Liver (tissue), 9 donors: ENCODE results near the gene FYB1. TPM values are rescaled to one million over a fixed set of nuclear protein-coding genes. Genes with fewer than 3 reads are reported as not detected.

Experiments
- DNase-seq: peaks from one replicate; pipeline ENCODE4 v3.0.0-alpha.2; 2017; ENCODE audit warnings: low spot score
- H3K27ac ChIP-seq, 2 donors: one replicate each; pipeline ENCODE4 v1.7.0; 2013; ENCODE audit warnings: inconsistent platforms in 2 of 2, low read length in 2 of 2, control low read depth in 1 of 2, low read depth in 1 of 2, mild to moderate bottlenecking in 1 of 2
- H3K27me3 ChIP-seq, 4 donors: one replicate each; pipeline versions ENCODE4 v1.6.1 to v1.7.0; 2013; ENCODE audit warnings: low read length in 3 of 4, inconsistent platforms in 1 of 4, mild to moderate bottlenecking in 1 of 4, moderate library complexity in 1 of 4; ENCODE audit not compliant: control insufficient read depth in 4 of 4, insufficient read depth in 4 of 4
- H3K36me3 ChIP-seq, 4 donors: one replicate each; pipeline versions ENCODE4 v1.6.1 to v1.7.0; 2013; ENCODE audit warnings: low read length in 3 of 4, mild to moderate bottlenecking in 3 of 4, low read depth in 1 of 4, moderate library complexity in 1 of 4; ENCODE audit not compliant: control insufficient read depth in 4 of 4, insufficient read depth in 3 of 4
- H3K4me1 ChIP-seq, 4 donors: one replicate each; pipeline versions ENCODE4 v1.6.1 to v1.7.0; 2013; ENCODE audit warnings: low read length in 3 of 4, mild to moderate bottlenecking in 3 of 4, moderate library complexity in 1 of 4; ENCODE audit not compliant: control insufficient read depth in 4 of 4, insufficient read depth in 4 of 4
- H3K4me3 ChIP-seq, 3 donors: one replicate each; pipeline versions ENCODE4 v1.6.1 to v1.7.0; 2013; ENCODE audit warnings: low read length in 3 of 3, control low read depth in 1 of 3, low read depth in 1 of 3, mild to moderate bottlenecking in 1 of 3
- H3K9ac ChIP-seq, 2 donors: one replicate each; pipeline ENCODE4 v1.7.0; 2013; ENCODE audit warnings: low read length in 2 of 2, mild to moderate bottlenecking in 2 of 2, moderate library complexity in 2 of 2, control low read depth in 1 of 2, low read depth in 1 of 2
- H3K9me3 ChIP-seq, 4 donors: one replicate each; pipeline versions ENCODE4 v1.6.1 to v1.7.0; 2013; ENCODE audit warnings: low read length in 3 of 4; ENCODE audit not compliant: control insufficient read depth in 4 of 4
- ATF3 ChIP-seq: IDR thresholded peaks from 2 replicates; pipeline ENCODE4 v1.6.1; 2016; ENCODE audit warnings: antibody characterized with exemption
- CTCF ChIP-seq: fragments of 150-350 bp; IDR thresholded peaks from 2 replicates; pipeline ENCODE4 v1.5.1; 2017; ENCODE audit warnings: improper control_type of control experiment, low read depth, low read length; ENCODE audit not compliant: missing input control
- EGR1 ChIP-seq, 2 donors: IDR thresholded peaks; 2 replicates each; pipeline ENCODE4 v1.6.1; 2016 to 2018; ENCODE audit warnings: antibody characterized with exemption in 2 of 2, low read depth in 2 of 2
- FOXA1 ChIP-seq: IDR thresholded peaks from 2 replicates; pipeline ENCODE4 v1.6.1; 2016; ENCODE audit warnings: antibody characterized with exemption
- FOXA2 ChIP-seq: IDR thresholded peaks from 2 replicates; pipeline ENCODE4 v1.6.1; 2016; ENCODE audit warnings: antibody characterized with exemption
- GABPA ChIP-seq, 2 donors: IDR thresholded peaks in 1 of 2; conservative IDR thresholded peaks in 1 of 2; 2 replicates each; pipeline ENCODE4 v1.6.1; 2016; ENCODE audit warnings: antibody characterized with exemption in 2 of 2, mild to moderate bottlenecking in 1 of 2, moderate library complexity in 1 of 2
- HNF4A ChIP-seq, 2 donors: conservative IDR thresholded peaks; 2 replicates each; pipeline ENCODE4 v1.6.1; 2016; ENCODE audit warnings: antibody characterized with exemption in 2 of 2, mild to moderate bottlenecking in 2 of 2
- HNF4G ChIP-seq: IDR thresholded peaks from 2 replicates; pipeline ENCODE4 v1.6.1; 2016; ENCODE audit warnings: antibody characterized with exemption
- JUND ChIP-seq, 2 donors: IDR thresholded peaks; 2 replicates each; pipeline ENCODE4 v1.6.1; 2016; ENCODE audit warnings: antibody characterized with exemption in 2 of 2
- MAX ChIP-seq: IDR thresholded peaks from 2 replicates; pipeline ENCODE4 v1.6.1; 2016; ENCODE audit warnings: antibody characterized with exemption
- NR2F2 ChIP-seq: IDR thresholded peaks from 2 replicates; pipeline ENCODE4 v1.6.1; 2016; ENCODE audit warnings: antibody characterized with exemption
- RAD21 ChIP-seq, 2 donors: IDR thresholded peaks; 2 replicates each; pipeline ENCODE4 v1.6.1; 2016; ENCODE audit warnings: antibody characterized with exemption in 2 of 2, mild to moderate bottlenecking in 2 of 2
- REST ChIP-seq: IDR thresholded peaks from 2 replicates; pipeline ENCODE4 v1.6.1; 2016; ENCODE audit warnings: antibody characterized with exemption, mild to moderate bottlenecking
- RXRA ChIP-seq, 2 donors: IDR thresholded peaks; 2 replicates each; pipeline ENCODE4 v1.6.1; 2017 to 2018; ENCODE audit warnings: antibody characterized with exemption in 2 of 2, mild to moderate bottlenecking in 1 of 2
- SP1 ChIP-seq: IDR thresholded peaks from 2 replicates; pipeline ENCODE4 v1.6.1; 2018; ENCODE audit warnings: antibody characterized with exemption, mild to moderate bottlenecking
- TAF1 ChIP-seq: conservative IDR thresholded peaks from 2 replicates; pipeline ENCODE4 v1.6.1; 2016; ENCODE audit warnings: antibody characterized with exemption, mild to moderate bottlenecking
- YY1 ChIP-seq: IDR thresholded peaks from 2 replicates; pipeline ENCODE4 v1.6.1; 2016; ENCODE audit warnings: antibody characterized with exemption, mild to moderate bottlenecking
- ZBTB33 ChIP-seq: IDR thresholded peaks from 2 replicates; pipeline ENCODE4 v1.6.1; 2016; ENCODE audit warnings: antibody characterized with exemption
- WGBS: extraction: QIAGEN DNeasy Blood & Tissue Kit; methylation state at CpG from one replicate; pipeline ENCODE4 v1.1.7; 2013; 5-methylcytosine and 5-hydroxymethylcytosine counted together
- polyA plus RNA-seq, 2 donors: library from polyadenylated mRNA; stranded (reverse) in 1 of 2; unstranded in 1 of 2; fragments of 200-250 nt in 1 of 2; fragments of >200 nt in 1 of 2; fragmentation: Nextera tagmentation in 1 of 2; extraction: Ambion mirVana in 1 of 2; gene quantifications; one replicate each; pipeline versions ENCODE4 v1.2.1 to v1.2.3, GENCODE V29; 2013 to 2015
- total RNA-seq, 2 donors: library from RNA; depleted of rRNA; stranded (reverse); fragments of >200 nt; gene quantifications; one replicate each; pipeline ENCODE4 v1.2.3, GENCODE V29; 2014
- donor health status: healthy.
- donor health status: healthy.
- donor health status: healthy.
- donor health status: healthy.
- donor health status: healthy.

FYB1 gene
- total and polyA plus RNA-seq, 4 donors, result 2.3 to 14.6 (median 6.9) TPM

GRCh38 chr5:39072925-39073766 is 146.2 kb downstream of the FYB1 start:
- Histone ChIP-seq H3K9ac (peak overlapping the region; percentile 85 to 90), H3K27ac (peak overlapping the region; percentile 100), H3K27me3 (no peaks in the 10 kb centered on the region), H3K9me3 (no peaks in the 10 kb centered on the region), H3K4me3 (peak overlapping the region; percentile 79 to 96 (median 91)), H3K36me3 (no peaks in the 10 kb centered on the region), H3K4me1 (peaks cover 0 to 15% (median 6%) of the 10 kb centered on the region in 4 donors)
- DNase-seq, result peak; percentile 71
- 1% methylated on average over 27 of the region's 27 CpGs for WGBS
- TF ChIP-seq EGR1 (IDR thresholded peaks at IDR 0.05; ENCODE audit: low read depth in 2 of 2), result peak; percentile 57 to 61
- TF ChIP-seq TAF1, result no peak
- TF ChIP-seq REST, result no peak
- no peak for TF ChIP-seq ZBTB33
- TF ChIP-seq HNF4A (conservative IDR thresholded peaks at IDR 0.05), result peak in 1 of 2 donors; percentile 24
- peak; percentile 61 to 70 for TF ChIP-seq RXRA (IDR thresholded peaks at IDR 0.05)
- peak; percentile 47 for TF ChIP-seq SP1
- no peak for TF ChIP-seq GABPA (IDR thresholded peaks at IDR 0.05 in 1 of 2, conservative IDR thresholded peaks at IDR 0.05 in 1 of 2)
- peak; percentile 51 for TF ChIP-seq YY1
- no peak for TF ChIP-seq ATF3
- no peak for TF ChIP-seq JUND (IDR thresholded peaks at IDR 0.05)
- no peak for TF ChIP-seq NR2F2
- no peak for TF ChIP-seq MAX
- TF ChIP-seq FOXA2, result peak; percentile 88
- peak; percentile 75 for TF ChIP-seq FOXA1
- TF ChIP-seq CTCF, result no peak
- no peak for TF ChIP-seq RAD21 (IDR thresholded peaks at IDR 0.05)
- TF ChIP-seq HNF4G, result no peak
